ENCODE measurements around the gene CRIP2. TPM values are rescaled to one million over a fixed set of nuclear protein-coding genes. Genes with fewer than 3 reads are reported as not detected.

The CRIP2 gene
- total and polyA plus RNA-seq, 2 of the 13 experiments (the other 11 are each of a cell fraction or from before 2014, with no cell fraction given): 31.6 to 37.9 TPM

- TF ChIP-seq ZMAT5 (CRISPR knock-in tag; IDR thresholded peaks at IDR 0.05; ENCODE audit: borderline replicate concordance, low read depth) (no peak), RFXANK (CRISPR knock-in tag; IDR thresholded peaks at IDR 0.05) (no peak), SPEN (CRISPR knock-in tag; IDR thresholded peaks at IDR 0.05; ENCODE audit: low read depth) (peak; percentile 58; the same call in 1 of the 2 replicates), HOXA3 (CRISPR knock-in tag; IDR thresholded peaks at IDR 0.05) (peak; percentile 71), TRIM24 (CRISPR knock-in tag; IDR thresholded peaks at IDR 0.05) (no peak), ZBTB38 (CRISPR knock-in tag; IDR thresholded peaks at IDR 0.05) (no peak), SRSF4 (IDR thresholded peaks at IDR 0.05; ENCODE audit: low read depth, low read length, poor library complexity, severe bottlenecking) (no peak), ZBTB42 (CRISPR knock-in tag; IDR thresholded peaks at IDR 0.05) (no peak), HDAC2 (CRISPR knock-in tag; IDR thresholded peaks at IDR 0.05) (no peak; the same call in 1 of the 2 replicates), ZNF7 (CRISPR knock-in tag; IDR thresholded peaks at IDR 0.05) (no peak), TIGD3 (CRISPR knock-in tag; IDR thresholded peaks at IDR 0.05; ENCODE audit: borderline replicate concordance) (no peak), ZNF280D (CRISPR knock-in tag; IDR thresholded peaks at IDR 0.05) (no peak), NFAT5 (CRISPR knock-in tag; IDR thresholded peaks at IDR 0.05) (0 out of 2 replicates have a peak, but pooled peaks have one; percentile 31), POLR2AphosphoS5 (IDR thresholded peaks at IDR 0.05; ENCODE audit: low read depth, low read length) (no peak), ZNF710 (CRISPR knock-in tag; IDR thresholded peaks at IDR 0.05; ENCODE audit: borderline replicate concordance) (no peak), AGO2 (optimal IDR thresholded peaks at IDR 0.05; ENCODE audit: low read depth, low read length) (peak; percentile 58), NR2F1 (CRISPR knock-in tag; IDR thresholded peaks at IDR 0.05) (no peak)
These were observed 53.4 kb downstream of the CRIP2 start (continued) for GRCh38 chr14:105527826-105528585.

Measured in HepG2 (cell line).